ENCODE results near the gene ZNF485.
"Not testable (repeated sequence)": the region's sequence is repeated elsewhere in the genome, so short reads cannot be mapped to it uniquely, and the experiment has no call there.

ZNF485 gene

DNA sequence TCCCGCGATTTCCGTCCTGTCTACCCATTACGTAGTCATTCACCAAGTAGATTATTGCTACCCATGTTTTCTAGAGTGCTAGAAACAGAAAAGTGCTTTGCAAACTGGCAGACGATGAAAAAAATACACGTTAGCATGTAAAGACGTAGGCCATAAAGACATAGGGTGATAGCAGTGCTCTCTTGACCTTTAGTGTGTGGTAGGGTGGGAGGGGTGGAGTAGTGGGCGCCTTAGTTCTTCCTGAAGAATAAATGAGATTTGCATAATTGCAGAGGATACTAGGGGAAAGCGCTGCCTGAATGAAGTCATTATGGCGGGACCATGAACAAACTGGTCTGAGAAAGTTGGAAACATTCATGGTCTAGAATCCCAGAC lies 948 bp downstream of the ZNF485 start:
- no peak for DNase-seq

DNA sequence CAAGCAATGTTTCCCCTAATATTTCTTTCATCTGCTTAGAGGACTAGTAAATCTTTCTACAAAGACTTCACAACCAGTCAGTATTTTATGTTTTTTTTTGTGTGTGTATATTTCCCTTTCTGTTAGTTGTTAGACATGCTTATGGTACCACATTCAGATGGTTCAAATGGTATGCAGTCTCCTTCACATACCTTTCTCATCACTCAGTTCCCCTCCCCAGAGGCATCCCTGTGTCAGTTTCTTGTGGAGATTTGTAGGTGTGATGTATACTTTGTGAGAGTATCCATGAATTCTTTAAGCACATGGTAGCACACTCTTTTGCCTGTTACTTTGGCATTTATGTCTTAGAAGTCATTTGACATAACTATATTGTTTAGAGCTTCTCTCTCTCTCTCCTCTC lies 4.4 kb downstream of the ZNF485 start:
- no peak for DNase-seq

DNA sequence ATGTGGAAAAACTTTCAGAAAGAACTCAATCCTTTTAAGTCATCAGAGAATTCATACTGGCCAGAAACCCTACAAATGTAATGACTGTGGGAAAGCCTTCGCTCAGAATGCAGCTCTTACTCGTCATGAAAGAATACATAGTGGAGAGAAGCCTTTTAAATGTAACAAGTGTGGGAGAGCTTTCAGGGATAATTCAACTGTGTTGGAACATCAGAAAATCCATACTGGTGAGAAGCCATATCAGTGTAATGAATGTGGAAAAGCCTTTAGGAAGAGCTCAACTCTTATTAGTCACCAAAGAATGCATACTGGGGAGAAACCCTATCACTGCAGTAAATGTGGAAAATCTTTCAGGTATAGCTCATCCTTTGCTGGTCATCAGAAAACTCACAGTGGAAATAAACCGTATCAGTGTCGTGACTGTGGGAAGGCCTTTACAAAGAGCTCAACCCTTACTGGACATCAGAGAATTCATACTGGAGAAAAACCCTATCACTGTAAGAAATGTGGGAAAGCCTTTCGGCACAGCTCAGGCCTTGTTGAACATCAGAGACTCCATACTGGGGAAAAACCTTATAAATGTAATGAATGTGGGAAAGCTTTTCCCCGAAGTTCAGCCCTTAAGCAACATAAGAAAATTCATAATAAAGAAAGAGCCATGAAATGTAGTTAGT lies 10.6 kb downstream of the ZNF485 start:
- no peak for DNase-seq

DNA sequence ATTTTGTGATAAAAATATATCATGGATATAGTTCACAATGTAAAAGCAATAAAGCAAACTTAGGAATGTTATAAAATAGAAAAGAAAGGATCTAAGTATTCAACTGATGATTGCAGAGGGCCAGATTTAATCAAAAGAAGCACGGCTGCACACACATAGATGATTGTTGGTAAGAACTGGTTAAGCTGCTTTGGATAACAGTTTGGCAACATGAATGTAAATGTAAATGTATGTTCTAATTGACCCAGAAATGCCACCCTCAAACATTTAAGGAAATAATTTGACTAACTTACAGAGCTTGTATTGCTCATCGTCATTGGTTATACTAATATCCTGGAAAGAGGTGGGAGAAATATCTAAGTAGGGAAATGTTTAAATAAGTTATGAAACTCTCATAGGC lies 13.1 kb downstream of the ZNF485 start:
- no peak for DNase-seq

DNA sequence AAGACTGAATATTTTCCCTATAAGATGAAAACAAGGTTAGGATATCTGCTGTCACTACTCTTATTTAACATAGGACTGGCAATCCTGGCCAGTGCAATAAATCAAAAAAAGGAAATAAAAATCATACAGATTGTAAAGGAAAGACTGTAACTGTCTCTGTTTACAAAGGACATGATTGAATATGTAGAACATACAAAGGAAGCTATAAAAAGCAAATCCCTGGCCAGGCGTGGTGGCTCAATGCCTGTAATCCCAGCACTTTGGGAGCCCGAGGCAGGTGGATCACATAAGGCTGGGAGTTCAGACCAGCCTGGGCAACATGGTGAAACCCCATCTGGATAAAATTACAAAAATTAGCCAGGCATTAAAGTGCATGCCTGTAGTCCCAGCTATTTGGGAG lies 15.8 kb downstream of the ZNF485 start:
- no peak for DNase-seq

DNA sequence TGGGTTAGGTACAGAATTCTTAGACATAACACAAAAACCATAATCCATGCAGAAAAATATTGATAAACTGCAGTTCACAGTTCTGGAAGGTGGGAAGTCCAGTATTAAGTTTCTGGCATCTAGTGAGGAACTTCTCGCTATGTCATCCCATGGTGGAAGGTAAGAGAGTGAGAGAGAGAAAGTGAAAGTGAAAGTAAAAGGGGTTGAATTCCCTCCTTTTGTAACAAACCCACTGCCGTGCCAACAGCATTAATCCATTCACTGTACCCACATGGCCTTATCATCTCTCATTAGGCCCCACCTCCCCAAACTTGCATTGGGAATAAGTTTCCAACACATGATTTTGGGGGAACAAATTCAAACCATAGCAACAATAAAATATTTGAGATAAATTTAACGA lies 17.1 kb downstream of the ZNF485 start:
- no peak for DNase-seq

DNA sequence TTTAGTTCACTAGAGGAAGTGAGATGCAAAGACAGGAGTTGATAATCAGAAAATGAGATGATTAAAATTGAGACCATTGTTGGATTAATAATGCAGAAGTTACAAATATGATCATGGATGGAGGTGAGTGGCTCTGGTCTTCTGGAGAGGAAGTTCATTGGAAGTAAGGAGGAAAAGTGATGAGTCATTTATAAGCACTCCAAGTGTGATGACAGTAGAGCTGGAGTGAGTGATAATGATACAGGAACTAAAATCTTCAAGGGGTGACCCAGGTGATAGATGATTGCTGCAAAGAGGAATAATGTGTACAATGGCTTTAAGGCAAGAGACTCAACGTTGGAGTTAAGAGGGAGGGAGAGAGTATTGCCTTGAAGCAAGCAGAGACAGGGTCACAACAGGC lies 21.7 kb downstream of the ZNF485 start:
- no peak for DNase-seq

DNA sequence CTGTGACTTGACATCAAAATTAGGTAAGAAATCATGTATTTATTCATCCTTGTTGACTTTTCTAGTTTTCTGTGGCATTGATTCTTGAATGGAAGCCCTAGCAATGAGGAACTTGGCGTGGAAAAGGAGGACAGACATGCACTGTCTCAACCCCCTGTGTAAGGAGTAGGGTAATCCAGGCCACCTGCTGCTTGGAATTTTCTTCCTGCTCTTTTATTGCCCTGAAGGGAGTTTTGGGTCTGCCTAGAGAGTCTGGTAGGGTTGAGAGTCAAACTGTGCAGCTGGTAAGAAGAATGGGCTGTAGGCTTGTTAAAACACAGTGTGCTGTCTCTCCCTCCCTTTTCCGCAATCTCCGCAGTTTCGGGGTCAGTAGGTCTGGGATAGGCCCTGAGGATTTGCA lies 22.7 kb downstream of the ZNF485 start:
- no peak for DNase-seq

DNA sequence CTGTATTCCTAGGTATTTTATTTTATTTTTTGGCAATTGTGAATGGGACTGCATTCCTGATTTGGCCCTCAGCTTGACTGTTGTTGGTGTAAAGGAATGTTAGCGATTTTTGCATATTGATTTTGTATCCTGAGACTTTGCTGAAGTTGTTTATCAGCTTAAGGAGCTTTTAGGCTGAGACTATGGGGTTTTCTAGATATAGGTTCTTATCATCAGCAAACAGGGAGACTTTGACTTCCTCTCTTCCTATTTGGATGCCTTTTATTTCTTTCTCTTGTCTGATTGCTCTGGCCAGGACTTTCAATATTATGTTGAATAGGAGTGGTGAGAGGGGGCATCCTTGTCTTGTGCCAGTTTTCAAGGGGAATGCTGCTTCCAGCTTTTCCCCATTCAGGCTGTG lies 29.6 kb downstream of the ZNF485 start:
- DNase-seq = not testable (repeated sequence)

DNA sequence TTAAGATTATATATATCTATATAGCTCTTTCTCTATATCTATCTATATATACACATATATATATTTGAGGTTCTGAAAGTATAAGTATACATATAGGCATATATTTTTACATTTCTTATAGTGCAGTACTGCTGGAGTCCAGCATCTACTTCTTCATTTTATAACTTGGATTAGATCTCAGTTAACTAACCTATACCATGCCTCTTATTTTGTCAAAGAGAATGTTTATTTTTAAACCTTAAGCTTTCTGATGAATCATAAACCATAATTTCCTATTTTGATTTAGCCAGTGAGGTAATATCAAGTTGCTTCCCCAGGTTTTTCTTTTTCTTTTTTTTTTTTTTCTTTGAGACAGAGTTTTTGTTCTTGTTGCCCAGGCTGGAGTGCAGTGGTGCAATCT lies 34.4 kb downstream of the ZNF485 start:
- no peak for DNase-seq

DNA sequence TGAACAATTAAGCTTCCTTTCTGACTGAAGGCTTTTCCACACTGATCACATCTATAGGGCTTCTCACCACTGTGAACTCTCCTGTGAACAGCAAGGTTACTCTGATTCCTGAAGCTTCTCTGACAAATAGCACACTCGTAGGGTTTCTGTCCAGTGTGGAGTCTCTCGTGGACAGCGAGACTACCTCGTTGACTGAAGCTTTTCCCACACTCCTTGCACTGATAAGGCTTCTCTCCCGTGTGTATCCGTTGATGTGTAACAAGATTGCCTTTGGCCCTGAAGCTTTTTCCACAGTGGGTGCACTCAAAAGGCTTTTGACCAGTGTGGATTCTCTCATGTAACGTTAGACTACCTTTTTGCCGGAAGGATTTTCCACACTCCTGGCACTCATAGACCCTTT lies 38.0 kb downstream of the ZNF485 start:
- no peak for DNase-seq

DNA sequence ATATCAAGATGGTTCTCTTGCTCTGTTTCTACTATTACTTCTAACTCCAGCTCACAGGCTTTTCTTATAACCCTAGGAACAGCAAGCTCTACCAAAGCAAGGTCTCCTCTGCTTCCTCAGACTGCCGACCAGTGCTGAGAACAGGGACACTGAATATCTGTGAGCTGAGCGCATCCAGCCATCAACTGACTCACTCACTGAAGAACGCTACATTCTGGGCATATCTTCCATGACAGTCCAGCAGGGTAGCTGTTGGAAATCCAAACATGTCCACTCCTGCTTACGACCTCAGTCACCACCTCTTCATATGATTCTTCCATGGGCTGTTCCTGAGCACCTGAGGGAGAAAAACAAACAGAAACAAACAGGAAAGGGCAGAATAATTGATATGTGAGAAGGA lies 39.6 kb downstream of the ZNF485 start:
- no peak for DNase-seq

DNA sequence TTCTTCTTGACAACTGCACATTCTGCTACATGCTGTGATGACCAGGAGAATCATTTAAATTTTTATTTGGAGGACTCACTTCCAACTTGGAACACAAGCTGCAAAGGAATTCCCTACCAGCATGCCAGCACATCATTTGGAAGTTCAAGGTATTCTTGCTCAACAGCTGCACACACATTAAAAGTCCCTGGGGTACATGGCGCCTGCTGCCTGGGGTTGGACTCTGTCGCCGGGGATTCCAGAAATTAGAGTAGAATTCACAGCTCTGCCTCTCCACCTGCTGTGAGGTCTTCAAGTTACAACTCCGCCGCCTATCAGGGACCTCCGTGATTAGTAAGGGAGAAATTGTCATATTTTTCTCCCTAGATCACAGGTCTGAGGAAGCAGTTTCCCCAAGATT lies 41.3 kb downstream of the ZNF485 start:
- DNase-seq = no peak

DNA sequence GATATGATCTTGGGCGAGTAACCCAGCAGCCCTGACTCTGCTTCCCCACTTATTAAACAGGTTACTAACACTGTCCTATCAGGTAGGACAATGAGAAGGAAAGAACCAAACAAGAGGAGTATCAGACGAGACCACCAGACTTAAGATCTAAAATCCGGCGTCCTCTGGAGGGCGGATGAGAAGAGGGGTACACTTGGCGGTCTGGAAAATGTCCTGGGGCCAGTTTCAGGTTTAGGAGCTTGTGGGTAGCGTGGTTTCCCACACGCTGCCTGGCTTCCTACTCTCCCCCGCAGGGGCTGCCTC lies 41.8 kb downstream of the ZNF485 start:
- no peak for DNase-seq

DNA sequence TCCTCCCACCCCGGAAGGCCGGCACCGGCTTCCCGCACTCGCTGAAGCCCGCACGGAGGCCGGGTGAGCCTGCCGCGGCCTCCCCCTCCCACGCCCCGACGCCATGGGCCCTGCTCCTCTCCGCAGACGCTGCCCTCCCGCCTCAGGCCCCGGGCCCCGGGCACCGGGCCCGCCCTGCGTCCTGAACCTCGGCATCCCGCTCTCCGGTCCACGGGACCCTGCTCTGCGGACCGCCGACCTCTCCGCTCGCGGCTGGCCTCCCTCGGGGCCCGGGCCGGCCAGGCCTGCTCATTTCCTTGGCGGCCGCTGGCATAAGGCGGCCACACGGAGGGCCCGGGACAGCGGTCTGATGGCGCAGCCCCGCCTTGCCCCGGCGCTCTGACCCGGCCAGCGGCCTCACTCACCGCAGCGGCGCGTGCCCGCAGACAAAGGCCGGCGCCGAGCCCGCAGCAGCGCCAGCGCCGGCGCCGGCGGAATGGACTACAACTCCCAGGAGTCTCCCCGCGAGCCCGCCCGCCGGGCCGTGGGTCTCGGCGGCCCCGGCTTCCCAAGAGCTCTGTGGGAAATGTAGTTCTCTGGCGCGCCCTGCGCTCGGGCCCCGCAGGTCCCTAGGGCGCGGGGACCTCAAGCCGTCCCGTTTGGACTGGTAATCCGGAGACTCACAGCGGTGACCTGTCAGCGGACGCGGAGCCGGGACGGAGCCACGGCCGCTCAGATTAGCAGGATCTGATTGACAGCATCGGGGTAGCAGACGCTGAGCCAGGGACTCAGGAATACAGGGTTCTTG lies 42.4 kb downstream of the ZNF485 start, which contains the start of gene ZNF32:
Gene ZNF32, minus strand, starts transcription at position 484 of the 787 bp plus-strand sequence. CDS start 2,748 bp downstream, outside the sequence.
- DNase-seq = peak; percentile 82

DNA sequence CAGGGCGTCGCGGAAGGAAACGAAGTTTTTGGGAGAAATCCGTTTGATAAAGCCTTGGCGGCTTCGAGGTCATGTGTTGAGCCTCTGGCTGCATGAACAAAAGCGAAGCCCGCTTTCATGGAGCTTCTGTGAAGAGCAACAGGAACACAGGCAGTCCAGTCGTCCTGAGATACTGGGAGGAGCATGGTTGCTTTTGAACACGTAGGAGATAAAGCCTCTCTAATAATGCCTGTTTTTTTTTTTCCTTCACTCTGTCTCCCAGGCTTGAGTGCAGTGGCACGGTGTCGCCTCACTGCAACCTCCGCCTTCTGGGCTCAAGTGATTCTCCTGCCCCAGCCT lies 42.9 kb downstream of the ZNF485 start:
- no peak for DNase-seq

DNA sequence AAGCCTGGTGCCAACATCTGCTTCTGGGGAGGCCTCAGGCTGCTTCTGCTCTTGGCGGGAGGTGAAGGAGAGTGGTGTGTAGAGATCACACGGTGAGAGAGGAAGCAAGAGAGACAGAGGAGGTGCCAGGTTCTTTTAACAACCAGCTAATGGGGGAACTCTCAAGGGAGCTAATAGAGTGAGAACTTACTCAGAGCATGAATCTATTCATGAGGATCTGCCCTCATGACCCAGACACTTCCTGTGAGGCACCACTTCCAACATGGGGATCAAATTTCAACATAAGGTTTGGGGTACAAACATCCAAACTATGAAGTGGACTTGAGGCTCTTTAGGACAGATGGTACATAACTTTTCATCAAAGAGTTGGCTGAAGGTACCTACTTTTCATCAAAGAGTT lies 47.5 kb downstream of the ZNF485 start:
- DNase-seq = no peak

DNA sequence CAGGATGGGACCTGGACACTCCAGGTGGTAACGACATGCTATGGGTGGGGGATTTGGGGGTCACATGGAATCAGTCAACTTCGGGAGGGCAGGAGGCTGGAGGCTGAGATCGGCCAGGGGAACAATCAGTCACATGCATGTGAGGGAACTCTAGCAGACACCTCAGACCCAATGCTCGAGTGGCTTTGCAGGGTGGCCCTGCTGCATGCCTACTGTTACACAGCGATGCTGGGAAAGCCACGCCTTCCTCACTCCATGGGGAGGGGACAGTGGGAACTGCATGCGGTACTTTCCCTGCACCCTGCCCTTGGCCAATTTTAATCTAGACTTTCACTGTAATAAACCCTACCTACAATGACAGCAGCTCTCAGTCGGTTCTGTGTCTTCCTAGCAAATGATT lies 49.1 kb downstream of the ZNF485 start:
- no peak for DNase-seq

DNA sequence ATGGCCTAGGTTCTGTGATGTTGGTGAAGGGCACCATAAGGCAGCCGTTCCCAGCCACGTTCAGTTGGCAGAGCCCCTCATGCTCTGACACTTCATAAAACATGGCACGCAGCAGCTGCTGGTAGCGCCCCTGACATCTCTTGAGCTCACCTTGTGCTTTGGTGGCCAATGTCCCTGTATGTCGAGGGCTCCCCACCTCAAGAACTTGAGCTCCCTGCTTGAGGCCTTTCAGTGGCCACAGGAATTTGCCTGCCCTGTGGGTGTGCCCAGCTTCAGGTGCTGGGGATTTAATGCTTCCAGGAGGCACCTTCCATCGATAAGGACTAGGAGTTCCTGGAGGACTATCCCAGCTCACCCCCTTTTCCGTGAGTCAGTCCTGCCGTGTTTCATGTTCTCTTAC lies 52.0 kb downstream of the ZNF485 start:
- DNase-seq = no peak

DNA sequence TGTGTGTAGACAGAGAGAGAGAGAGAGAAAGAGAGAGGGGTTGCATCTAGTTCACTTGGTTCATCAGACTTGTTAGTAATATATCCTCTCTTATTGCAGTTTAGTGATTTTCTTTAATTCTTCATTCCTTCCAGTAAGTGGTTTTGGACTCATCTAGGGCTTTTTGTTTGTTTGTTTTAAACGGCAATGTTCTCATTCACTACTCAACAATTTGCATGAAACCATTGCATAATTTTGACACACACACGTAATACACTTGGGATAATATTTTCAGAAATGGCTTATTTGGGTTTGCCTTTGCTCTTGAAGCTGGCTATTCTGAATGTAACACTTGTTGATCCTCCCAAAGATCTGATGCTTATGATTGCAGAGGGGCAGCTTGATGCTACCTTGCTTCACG lies 58.8 kb downstream of the ZNF485 start:
- no peak for DNase-seq

DNA sequence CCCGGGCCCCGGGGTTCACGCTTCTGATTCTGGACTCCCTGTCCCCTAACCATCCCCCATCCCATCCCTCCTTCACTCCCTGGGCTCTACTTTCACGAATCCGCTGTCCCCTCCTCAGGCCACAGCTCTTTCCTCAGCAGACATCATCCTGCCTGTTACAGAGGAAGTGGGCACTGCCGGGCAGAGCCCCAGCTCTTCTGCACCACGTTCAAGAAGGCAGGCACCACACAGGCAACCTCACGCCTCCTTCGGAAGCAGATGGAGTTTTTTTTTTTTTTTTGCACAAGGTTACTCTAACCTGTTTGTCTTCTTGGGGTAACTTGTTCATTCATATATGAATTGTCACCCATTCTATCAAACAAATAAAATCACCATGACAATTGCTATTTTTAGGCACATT lies 60.3 kb downstream of the ZNF485 start:
- no peak for DNase-seq

DNA sequence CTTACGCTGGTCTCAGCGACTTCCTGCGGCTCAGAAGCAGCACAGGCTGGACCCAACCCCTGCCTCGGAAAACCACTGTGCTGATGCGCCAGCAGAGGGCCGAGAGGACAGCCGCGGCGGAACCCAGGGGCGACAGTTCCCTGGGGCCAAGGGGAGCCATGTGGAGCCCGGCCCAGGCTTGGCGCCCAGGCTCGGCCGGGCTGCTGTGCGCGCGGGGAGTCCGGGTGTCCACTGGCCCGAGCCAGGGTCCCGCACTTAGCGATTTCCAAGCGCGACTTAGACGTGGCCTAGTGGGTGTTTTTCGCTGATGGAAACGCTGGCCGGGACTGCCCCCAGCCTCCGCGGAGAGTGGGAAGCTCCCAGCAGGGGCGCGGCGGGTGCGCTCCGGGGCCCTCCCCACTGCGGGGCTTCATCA lies 61.1 kb downstream of the ZNF485 start:
- no peak for DNase-seq

Measured in activated naive CD4-positive, alpha-beta T cell treated with Interleukin-2 at 50 U/mL for 16 hours (primary cell).